HepG2 (cell line): ENCODE results near the gene SRP14. TPM values are rescaled to one million over a fixed set of nuclear protein-coding genes. Genes with fewer than 3 reads are reported as not detected.

Source experiments
- CSRNP2 ChIP-seq: sonication (generic); formaldehyde crosslinking; conservative IDR thresholded peaks from 2 replicates; pipeline ENCODE4 v1.8.0; 2022; ENCODE audit warnings: low read depth, missing genetic modification reagents
- FOXO4 ChIP-seq: sonication (generic); formaldehyde crosslinking; conservative IDR thresholded peaks from 2 replicates; pipeline ENCODE4 v1.8.1; 2023; ENCODE audit warnings: missing genetic modification reagents
- HNF4G ChIP-seq, 2 experiments: sonication (generic) in 1 of 2; formaldehyde crosslinking in 1 of 2; IDR thresholded peaks; 2 replicates each; pipeline versions ENCODE4 v1.4.0 to v1.6.1; 2011 to 2020; ENCODE audit warnings: borderline replicate concordance in 2 of 2, low read depth in 2 of 2, mild to moderate bottlenecking in 2 of 2, low read length in 1 of 2, missing genetic modification reagents in 1 of 2, moderate library complexity in 1 of 2
- KAT7 ChIP-seq: IDR thresholded peaks from 2 replicates; pipeline ENCODE4 v1.6.1; 2018; ENCODE audit warnings: borderline replicate concordance, missing compliant biosample characterization
- PRMT3 ChIP-seq: sonication (generic); formaldehyde crosslinking; IDR thresholded peaks from 2 replicates; pipeline ENCODE4 v1.8.1; 2022; ENCODE audit warnings: low read depth, mild to moderate bottlenecking, moderate library complexity, missing genetic modification reagents, borderline replicate concordance
- REL ChIP-seq: sonication (generic); formaldehyde crosslinking; conservative IDR thresholded peaks from 2 replicates; pipeline ENCODE4 v1.8.0; 2022; ENCODE audit warnings: mild to moderate bottlenecking, missing genetic modification reagents, moderate library complexity
- SCMH1 ChIP-seq: sonication (generic); formaldehyde crosslinking; IDR thresholded peaks from 2 replicates; pipeline ENCODE4 v1.9.0; 2021; ENCODE audit warnings: missing genetic modification reagents, mild to moderate bottlenecking, borderline replicate concordance
- SMAD3 ChIP-seq: sonication (generic); formaldehyde crosslinking; IDR thresholded peaks from 2 replicates; pipeline ENCODE4 v1.4.0; 2020; ENCODE audit warnings: missing genetic modification reagents
- SRSF1 ChIP-seq: fragments of 200-400 bp; formaldehyde crosslinking; optimal IDR thresholded peaks from 2 replicates; pipeline ENCODE3; 2017; ENCODE audit warnings: mild to moderate bottlenecking, low read depth, low read length, moderate library complexity
- USF2 ChIP-seq, 2 experiments: sonication (generic) in 1 of 2; formaldehyde crosslinking in 1 of 2; IDR thresholded peaks; 2 replicates each; pipeline versions ENCODE4 v1.5.1 to v1.6.1; 2011 to 2020; ENCODE audit warnings: borderline replicate concordance in 1 of 2, low read depth in 1 of 2, low read length in 1 of 2, mild to moderate bottlenecking in 1 of 2, missing genetic modification reagents in 1 of 2, moderate library complexity in 1 of 2
- ZC3H4 ChIP-seq: sonication (generic); formaldehyde crosslinking; IDR thresholded peaks from 2 replicates; pipeline ENCODE4 v1.4.0; 2020; ENCODE audit warnings: missing genetic modification reagents, borderline replicate concordance
- ZMYM4 ChIP-seq: sonication (generic); formaldehyde crosslinking; IDR thresholded peaks from 2 replicates; pipeline ENCODE4 v1.8.1; 2023; ENCODE audit warnings: mild to moderate bottlenecking, missing genetic modification reagents
- ZNF24 ChIP-seq: fragments of 450-650 bp; IDR thresholded peaks from 2 replicates; pipeline ENCODE4 v1.6.1; 2017; ENCODE audit warnings: antibody characterized with exemption, mild to moderate bottlenecking
- ZNF660 ChIP-seq: sonication (generic); formaldehyde crosslinking; IDR thresholded peaks from 2 replicates; pipeline ENCODE4 v1.5.1; 2020; ENCODE audit warnings: mild to moderate bottlenecking, low read depth, missing genetic modification reagents, borderline replicate concordance
- ZNF704 ChIP-seq: sonication (generic); formaldehyde crosslinking; IDR thresholded peaks from 2 replicates; pipeline ENCODE4 v1.8.1; 2023; ENCODE audit warnings: mild to moderate bottlenecking, inconsistent platforms, moderate library complexity, missing genetic modification reagents, borderline replicate concordance
- ZNF710 ChIP-seq: sonication (generic); formaldehyde crosslinking; IDR thresholded peaks from 2 replicates; pipeline ENCODE4 v1.5.0; 2020; ENCODE audit warnings: mild to moderate bottlenecking, missing genetic modification reagents, borderline replicate concordance
- ZNF784 ChIP-seq: sonication (generic); formaldehyde crosslinking; IDR thresholded peaks from 2 replicates; pipeline ENCODE4 v1.5.1; 2020; ENCODE audit warnings: missing genetic modification reagents, mild to moderate bottlenecking, borderline replicate concordance
- polyA plus RNA-seq, 8 experiments: library from polyadenylated mRNA; depleted of rRNA in 3 of 8; stranded (reverse) in 7 of 8; unstranded in 1 of 8; fragments of >200 nt; fragmentation: Illumina TruSeq in 4 of 8; extraction: Trizol in 4 of 8; gene quantifications; 2 replicates each; pipeline versions ENCODE4 v1.2.1 to v1.2.3, GENCODE V29; 2011 to 2016; ENCODE audit warnings: low read depth in 4 of 8, missing spikeins in 1 of 8, mixed read lengths in 1 of 8; ENCODE audit not compliant: insufficient read depth in 1 of 8
- total RNA-seq, 5 experiments: library from RNA; depleted of rRNA; stranded (reverse); fragments of >200 nt; fragmentation: Illumina TruSeq; extraction: Trizol; gene quantifications; 2 replicates each; pipeline ENCODE4 v1.2.3, GENCODE V29; 2016; ENCODE audit warnings: low read depth in 1 of 5

Gene SRP14
- total and polyA plus RNA-seq, 2 of the 13 experiments (the other 11 are each of a cell fraction or from before 2014, with no cell fraction given), result 208 to 356 TPM

- TF ChIP-seq FOXO4 (CRISPR knock-in tag), result no peak
- no peak for TF ChIP-seq SCMH1
- no peak for TF ChIP-seq USF2 (IDR thresholded peaks at IDR 0.05; ENCODE audit: low read depth, low read length)
- TF ChIP-seq USF2 (CRISPR knock-in tag; IDR thresholded peaks at IDR 0.05; ENCODE audit: borderline replicate concordance), result no peak
- no peak for TF ChIP-seq CSRNP2 (CRISPR knock-in tag)
- TF ChIP-seq ZC3H4 (CRISPR knock-in tag), result no peak; the same call in 1 of the 2 replicates
- TF ChIP-seq SMAD3, result no peak
- TF ChIP-seq ZNF710 (CRISPR knock-in tag), result no peak
- no peak for TF ChIP-seq ZNF704 (CRISPR knock-in tag)
- TF ChIP-seq ZNF784 (CRISPR knock-in tag), result no peak
- peak; percentile 72 for TF ChIP-seq HNF4G (IDR thresholded peaks at IDR 0.05; ENCODE audit: borderline replicate concordance, low read depth, low read length)
- peak; percentile 37; the same call in 1 of the 2 replicates for TF ChIP-seq HNF4G (CRISPR knock-in tag; IDR thresholded peaks at IDR 0.05; ENCODE audit: borderline replicate concordance, low read depth)
- TF ChIP-seq SRSF1, result no peak
- TF ChIP-seq KAT7, result peak; percentile 24; the same call in 1 of the 2 replicates
- TF ChIP-seq ZNF24, result no peak
- no peak for TF ChIP-seq REL (CRISPR knock-in tag)
- no peak for TF ChIP-seq ZNF660 (CRISPR knock-in tag)
- TF ChIP-seq ZMYM4 (CRISPR knock-in tag), result no peak
- no peak for TF ChIP-seq PRMT3 (CRISPR knock-in tag)
These were observed 43.4 kb upstream of the SRP14 start (continued) for GRCh38 chr15:40082195-40082883.
